Central memory CD8-positive, alpha-beta T cell (primary cell): ENCODE measurements around the gene MRPL24.

ENCODE experiments used
- ATAC-seq: fragments of 150-1000 bp; cut with Tn5 transposase; replicated peaks from 2 replicates; pipeline ENCODE4 v1.10.0; 2022; ENCODE audit warnings: mild to moderate bottlenecking, moderate FRiP score, moderate number of reproducible peaks; ENCODE audit not compliant: poor library complexity, severe bottlenecking; ENCODE audit errors: extremely low read depth
- DNase-seq, 2 donors: peaks; one replicate each; pipeline ENCODE4 v3.0.0; 2021; ENCODE audit warnings: low spot score in 2 of 2
- H3K27ac Mint-ChIP-seq: one replicate; pipeline ENCODE4 v1.8.0; 2022; ENCODE audit warnings: low read depth, mild to moderate bottlenecking, moderate library complexity, mixed read lengths
- H3K27me3 Mint-ChIP-seq: one replicate; pipeline ENCODE4 v1.8.0; 2022; ENCODE audit warnings: mixed read lengths
- H3K36me3 Mint-ChIP-seq: one replicate; pipeline ENCODE4 v1.8.0; 2022; ENCODE audit warnings: mild to moderate bottlenecking, moderate library complexity, mixed read lengths; ENCODE audit not compliant: insufficient read depth
- H3K4me1 Mint-ChIP-seq: one replicate; pipeline ENCODE4 v1.8.0; 2022; ENCODE audit warnings: mixed read lengths
- H3K4me3 Mint-ChIP-seq: one replicate; pipeline ENCODE4 v1.8.0; 2022; ENCODE audit warnings: mild to moderate bottlenecking, moderate library complexity, mixed read lengths
- H3K9me3 Mint-ChIP-seq: one replicate; pipeline ENCODE4 v1.8.0; 2022; ENCODE audit warnings: mixed read lengths

The MRPL24 gene

DNA sequence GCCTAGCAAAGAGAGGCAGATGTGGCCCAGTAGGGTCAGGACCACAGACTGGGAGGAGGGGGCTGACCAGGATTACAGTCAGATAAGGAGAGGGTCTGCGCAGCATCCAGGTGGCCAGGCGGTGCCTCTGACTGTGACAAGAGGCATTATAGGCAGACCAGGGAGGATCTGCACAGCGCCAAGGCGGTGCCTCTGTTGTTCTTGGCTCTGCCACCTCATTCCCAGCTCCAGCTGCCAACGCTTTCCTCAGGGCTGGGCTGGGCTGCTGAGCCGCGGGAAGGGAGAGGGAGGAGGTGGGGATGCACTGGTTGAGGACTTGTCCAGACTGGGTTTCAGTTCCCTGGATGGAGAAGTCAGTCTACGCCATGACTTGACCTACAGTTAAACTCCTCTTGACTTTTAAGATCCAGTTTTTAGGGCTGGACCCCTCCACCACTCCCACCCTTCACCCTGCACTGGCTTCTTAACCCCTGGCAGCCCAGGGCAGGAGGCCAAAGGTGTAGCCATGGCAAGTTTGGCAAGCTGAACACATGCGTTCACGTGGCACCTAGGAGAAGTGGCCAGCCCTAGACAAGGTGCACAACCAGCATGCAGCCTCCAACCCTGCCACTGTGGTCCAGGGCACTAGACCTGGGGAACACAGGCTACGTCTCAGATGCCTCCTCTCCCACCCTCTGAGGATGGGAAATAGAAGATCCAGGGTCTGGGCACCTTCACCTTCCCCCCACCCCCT lies 31.0 kb downstream of the MRPL24 start:
- H3K9me3 Mint-ChIP-seq, result no peaks in the 10 kb centered on the region
- peak overlapping the region; percentile 19 for H3K27ac Mint-ChIP-seq
- ATAC-seq, result no peak

DNA sequence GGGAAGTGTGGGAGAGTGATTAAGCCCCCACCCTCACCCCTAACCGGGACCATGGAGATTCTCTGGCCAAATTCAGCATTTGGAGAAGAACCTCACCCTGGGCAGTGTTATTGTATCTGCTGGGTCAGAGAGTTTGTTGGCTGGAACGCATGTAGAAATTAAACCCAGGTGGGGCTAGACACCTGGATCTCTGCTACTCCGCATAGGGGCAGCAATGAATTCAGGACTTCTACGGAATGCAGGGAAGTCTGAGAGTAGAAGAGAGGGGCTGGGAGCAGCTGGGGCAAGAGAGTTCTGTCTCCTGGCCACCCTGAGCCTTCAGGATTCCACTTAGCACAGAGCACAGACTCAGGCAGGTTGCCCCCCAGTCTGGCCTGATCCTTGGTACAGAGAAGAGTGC lies 31.9 kb downstream of the MRPL24 start:
- Mint-ChIP-seq H3K4me1 (peaks cover 28% of the 10 kb centered on the region), H3K9me3 (no peaks in the 10 kb centered on the region), H3K27ac (no peak overlapping the region), H3K27me3 (peaks cover 8% of the 10 kb centered on the region), H3K4me3 (no peak overlapping the region), H3K36me3 (peaks cover 17% of the 10 kb centered on the region)
- DNase-seq (no peak), ATAC-seq (no peak)

More for the DNA sequence above, 31.0 kb downstream of the MRPL24 start:
- Mint-ChIP-seq H3K27me3 (no peaks in the 10 kb centered on the region), H3K36me3 (peaks cover 19% of the 10 kb centered on the region), H3K4me1 (peaks cover 26% of the 10 kb centered on the region), H3K4me3 (no peak overlapping the region)
- DNase-seq, result no peak

DNA sequence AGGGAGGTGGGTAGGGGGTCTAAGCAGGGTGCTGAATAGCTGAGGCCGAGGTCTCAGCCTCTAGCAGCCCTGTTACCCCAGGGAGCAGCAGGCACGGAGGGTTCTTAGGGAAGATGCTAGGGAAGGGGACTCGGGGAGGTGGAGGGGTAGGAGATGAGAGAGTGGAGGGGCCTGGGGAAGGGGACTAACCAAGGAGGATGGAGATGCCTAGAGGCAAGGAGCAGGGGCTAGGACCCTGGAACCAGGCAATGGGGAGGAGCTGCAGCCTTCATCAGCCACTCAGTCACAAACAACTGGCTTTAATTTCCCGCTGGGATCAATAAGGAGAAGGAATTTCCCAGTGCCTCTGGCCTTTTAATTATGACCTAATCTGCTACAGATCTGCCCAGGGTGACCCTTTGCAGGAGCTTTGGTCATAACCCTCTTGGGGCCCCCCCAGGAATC lies 32.6 kb downstream of the MRPL24 start:
- Mint-ChIP-seq H3K27me3 (peaks cover 13% of the 10 kb centered on the region), H3K9me3 (no peaks in the 10 kb centered on the region), H3K4me3 (peak overlapping the region; percentile 92), H3K36me3 (peaks cover 17% of the 10 kb centered on the region), H3K27ac (no peak overlapping the region), H3K4me1 (peaks cover 28% of the 10 kb centered on the region)
- DNase-seq, result no peak
- ATAC-seq, result no peak

DNA sequence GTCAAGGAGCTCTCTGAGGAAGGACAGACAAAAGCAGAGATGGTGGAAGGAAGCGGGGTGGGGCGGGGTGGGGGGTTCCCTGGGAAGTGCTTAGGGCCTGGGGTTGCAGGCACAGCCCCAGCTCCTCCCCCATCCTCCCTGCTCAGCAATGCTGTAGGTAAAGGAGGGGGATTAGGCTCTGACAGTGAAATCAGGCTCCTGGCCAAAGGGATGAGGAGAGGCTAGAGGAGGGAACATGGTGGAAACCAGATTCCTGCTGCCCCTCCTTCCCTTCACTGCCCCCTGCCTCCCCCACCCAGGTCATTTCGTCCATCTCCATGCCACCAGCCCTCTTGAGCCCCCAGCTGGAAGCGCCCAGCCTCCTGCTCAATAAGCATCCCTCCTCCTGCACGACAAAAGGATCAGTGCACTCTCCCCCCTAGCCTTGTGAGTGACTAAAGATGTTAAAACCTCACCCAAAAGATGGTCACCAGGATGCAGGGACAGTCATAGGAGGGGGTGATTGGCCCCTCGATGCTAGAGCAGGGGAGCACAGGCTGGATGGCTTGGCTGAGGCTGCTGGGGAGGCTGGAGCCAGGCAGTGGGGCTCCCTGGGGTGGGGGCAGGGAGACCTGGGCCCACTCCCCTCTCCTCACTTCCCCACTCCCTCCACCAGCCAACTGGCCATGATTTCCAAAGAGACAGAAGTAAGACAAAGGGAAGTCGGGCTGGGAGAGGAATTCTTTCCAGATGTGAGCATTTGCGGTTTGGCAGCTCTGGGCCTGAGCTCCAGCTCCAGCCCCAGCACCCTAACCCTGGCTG lies 33.3 kb downstream of the MRPL24 start:
- peaks cover 17% of the 10 kb centered on the region for H3K36me3 Mint-ChIP-seq
- ATAC-seq (no peak), DNase-seq (no peak)
- peak overlapping the region; percentile 92 for H3K4me3 Mint-ChIP-seq
- no peaks in the 10 kb centered on the region for H3K9me3 Mint-ChIP-seq
- peaks cover 28% of the 10 kb centered on the region for H3K4me1 Mint-ChIP-seq
- no peak overlapping the region for H3K27ac Mint-ChIP-seq
- H3K27me3 Mint-ChIP-seq, result peaks cover 19% of the 10 kb centered on the region

DNA sequence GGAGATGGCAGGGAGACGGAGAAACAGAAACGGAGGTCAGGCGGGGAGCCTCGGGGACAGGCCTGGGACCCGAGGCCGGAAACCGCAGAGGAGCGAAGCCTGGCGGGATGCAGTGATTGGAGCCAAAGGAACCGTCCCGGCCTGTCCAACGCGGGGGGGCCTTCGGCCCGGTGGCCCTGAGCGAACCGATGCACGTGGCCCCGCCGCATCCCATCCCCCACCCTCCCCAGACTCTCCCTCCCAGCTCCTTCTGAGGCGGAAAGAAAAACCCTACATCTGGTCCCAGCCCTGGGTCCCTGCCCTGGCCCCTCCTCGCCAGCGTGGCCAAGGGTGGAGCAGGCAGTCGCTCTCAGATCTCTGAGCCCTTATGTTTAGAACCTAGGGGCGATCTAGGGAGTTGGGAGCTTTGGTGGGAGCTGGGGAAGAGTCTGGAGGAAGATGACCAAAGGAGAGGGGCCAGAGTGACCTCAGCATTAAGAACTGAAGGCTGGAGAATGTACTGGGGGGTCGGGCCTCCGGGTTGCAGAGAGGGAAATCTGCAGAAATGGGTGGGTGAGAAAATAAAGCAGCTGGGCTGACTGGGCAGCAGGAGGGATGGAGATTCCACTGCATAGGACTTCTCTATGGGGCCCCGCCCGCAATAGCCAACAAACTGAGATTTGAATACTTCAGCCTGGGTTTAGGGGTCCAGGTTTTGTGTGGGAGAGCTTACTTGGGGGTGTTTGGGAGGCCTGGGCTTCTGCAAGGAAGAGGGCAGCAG lies 34.1 kb downstream of the MRPL24 start:
- ATAC-seq, result no peak
- Mint-ChIP-seq H3K9me3 (no peaks in the 10 kb centered on the region), H3K36me3 (peaks cover 17% of the 10 kb centered on the region), H3K4me3 (peak overlapping the region; percentile 92), H3K27ac (peak overlapping the region; percentile 83), H3K4me1 (peaks cover 28% of the 10 kb centered on the region), H3K27me3 (peaks cover 19% of the 10 kb centered on the region)
- no peak for DNase-seq

DNA sequence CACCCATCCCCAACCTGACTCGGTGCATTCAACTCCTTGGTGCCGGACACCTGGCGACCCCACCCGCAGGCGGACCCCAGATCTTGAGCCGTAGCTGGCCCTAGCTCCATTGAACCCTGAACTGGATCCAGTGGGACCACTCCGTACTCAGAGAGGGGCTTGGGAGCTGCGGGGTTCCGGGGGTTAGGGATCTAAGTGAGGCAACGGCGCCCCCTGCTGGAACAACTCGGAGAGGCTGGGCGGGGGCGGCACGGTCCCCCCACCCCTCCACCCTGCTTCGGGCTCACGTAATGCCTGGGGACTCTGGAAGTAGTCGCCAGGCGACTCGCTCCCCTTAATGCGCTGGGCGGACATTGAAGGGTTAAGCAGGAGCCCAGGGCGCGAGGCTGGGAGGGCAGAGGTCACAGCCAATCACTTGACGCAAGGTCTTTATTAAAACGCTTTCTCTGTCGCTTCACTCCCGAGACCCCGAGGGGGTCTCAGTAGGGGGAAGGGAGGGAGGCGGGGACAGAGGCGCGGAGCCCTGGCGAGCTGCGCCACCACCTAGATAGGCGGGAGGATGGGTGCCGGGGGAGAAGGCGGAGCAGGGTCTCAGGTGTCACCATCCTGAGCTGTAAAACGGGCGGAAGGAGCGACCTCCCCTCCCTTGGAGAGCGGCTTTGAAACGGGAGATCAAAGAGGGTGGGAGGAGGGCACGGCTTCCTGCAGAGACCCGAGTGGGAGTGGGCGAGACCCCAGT lies 34.8 kb downstream of the MRPL24 start:
- H3K27me3 Mint-ChIP-seq, result peaks cover 24% of the 10 kb centered on the region
- H3K27ac Mint-ChIP-seq, result peak overlapping the region; percentile 83

DNA sequence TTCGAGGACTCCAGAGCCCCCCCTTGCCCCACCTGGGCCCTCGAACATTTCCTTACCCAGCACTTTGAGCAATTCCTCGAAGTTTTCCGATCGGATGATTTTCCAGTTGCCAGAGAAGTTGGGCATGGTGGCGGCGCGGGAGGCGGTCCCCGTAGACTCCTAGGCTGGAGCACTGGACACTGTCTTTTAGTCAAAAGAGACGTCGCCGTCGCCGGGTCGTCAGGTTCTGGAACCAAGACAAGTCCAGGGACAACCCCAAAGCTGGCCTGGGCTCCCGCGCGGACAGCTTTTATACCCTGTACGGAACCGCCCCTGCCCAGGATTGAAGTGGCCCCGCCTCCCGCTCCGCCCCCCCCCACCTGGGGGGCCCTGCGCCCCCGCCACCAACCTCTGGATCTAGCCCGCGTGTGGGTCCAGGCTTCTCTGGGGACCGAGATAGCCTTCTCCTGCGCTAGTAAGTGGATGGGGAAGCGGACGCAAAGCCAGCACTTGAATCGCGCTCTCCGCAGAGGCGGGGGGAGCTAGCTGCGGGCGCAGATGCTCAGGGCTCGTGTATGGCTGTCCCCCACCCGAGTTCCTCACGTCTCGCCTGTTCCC lies 35.5 kb downstream of the MRPL24 start, which contains the start of gene CRABP2:
TSS of gene CRABP2 (minus strand) at position 263 of the 597 bp plus-strand sequence. CDS start at position 126, 137 bp downstream.
- Mint-ChIP-seq H3K27ac (peak within 1 kb of the TSS; percentile 83), H3K9me3 (no peaks in the 10 kb centered on the region), H3K4me3 (peak within 1 kb of the TSS; percentile 92), H3K36me3 (peaks cover 21% of the 10 kb centered on the region), H3K27me3 (peaks cover 31% of the 10 kb centered on the region), H3K4me1 (peaks cover 28% of the 10 kb centered on the region)
- no peak for DNase-seq
- ATAC-seq, result peak; percentile 55

More for the DNA sequence above, 34.8 kb downstream of the MRPL24 start:
- Mint-ChIP-seq H3K4me1 (peaks cover 28% of the 10 kb centered on the region), H3K4me3 (peak overlapping the region; percentile 92), H3K9me3 (no peaks in the 10 kb centered on the region), H3K36me3 (peaks cover 19% of the 10 kb centered on the region)
- ATAC-seq (peak; percentile 62), DNase-seq (peak; percentile 56 to 64)

DNA sequence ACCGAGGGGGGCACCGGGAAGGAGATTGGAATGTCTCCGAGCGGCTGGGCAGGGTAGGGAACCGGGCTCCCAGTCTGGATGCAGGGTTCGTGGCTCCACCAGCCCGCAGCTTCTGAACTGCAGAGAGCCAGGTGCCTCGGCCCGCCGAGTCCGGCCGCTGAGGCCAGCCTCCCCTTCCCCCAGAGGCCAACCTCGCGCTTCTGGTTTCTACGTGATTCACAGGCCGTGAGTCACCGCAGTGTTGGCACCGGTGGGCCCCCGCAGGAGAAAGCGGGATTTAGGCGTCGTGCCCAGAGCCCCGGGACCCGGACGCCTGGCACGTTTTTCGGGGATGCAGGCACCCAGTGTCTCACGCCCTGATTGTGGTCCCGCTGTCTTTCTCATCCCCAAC lies 36.0 kb downstream of the MRPL24 start:
- H3K36me3 Mint-ChIP-seq, result peaks cover 21% of the 10 kb centered on the region
- H3K27ac Mint-ChIP-seq, result no peak overlapping the region
- DNase-seq, result no peak
- H3K9me3 Mint-ChIP-seq, result no peaks in the 10 kb centered on the region
- peak overlapping the region; percentile 92 for H3K4me3 Mint-ChIP-seq
- H3K4me1 Mint-ChIP-seq, result peaks cover 28% of the 10 kb centered on the region
- peaks cover 35% of the 10 kb centered on the region for H3K27me3 Mint-ChIP-seq
- ATAC-seq, result no peak

DNA sequence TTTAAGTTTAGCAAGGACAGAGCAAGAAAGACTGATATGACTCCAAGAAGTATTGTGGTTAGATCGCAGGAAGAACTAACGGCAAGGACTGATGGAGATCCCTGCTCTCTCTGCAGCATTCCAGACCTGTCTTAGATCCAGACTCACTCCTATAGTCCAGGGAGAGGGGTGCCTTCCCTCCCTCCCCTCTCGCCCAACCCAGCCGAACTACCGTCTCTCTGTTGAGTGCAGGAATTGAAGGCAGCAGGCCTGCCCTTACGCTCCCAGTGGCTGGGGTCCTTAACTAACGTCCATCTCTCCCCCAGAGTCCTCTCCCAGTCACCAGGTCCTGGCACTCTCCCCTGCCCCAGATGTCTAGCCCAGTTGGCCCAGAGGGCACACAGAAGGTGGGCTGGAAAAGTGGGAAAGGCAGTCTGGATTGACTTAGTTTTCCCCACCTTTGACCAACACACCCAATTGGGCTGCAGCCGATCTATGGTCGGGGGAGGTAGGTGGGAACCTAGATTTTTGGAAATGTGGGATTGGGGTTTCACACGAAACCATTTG lies 36.6 kb downstream of the MRPL24 start:
- Mint-ChIP-seq H3K27ac (no peak overlapping the region), H3K27me3 (peaks cover 41% of the 10 kb centered on the region), H3K36me3 (peaks cover 19% of the 10 kb centered on the region), H3K4me1 (peaks cover 28% of the 10 kb centered on the region), H3K4me3 (peak overlapping the region; percentile 92), H3K9me3 (no peaks in the 10 kb centered on the region)
- ATAC-seq (no peak), DNase-seq (no peak)

DNA sequence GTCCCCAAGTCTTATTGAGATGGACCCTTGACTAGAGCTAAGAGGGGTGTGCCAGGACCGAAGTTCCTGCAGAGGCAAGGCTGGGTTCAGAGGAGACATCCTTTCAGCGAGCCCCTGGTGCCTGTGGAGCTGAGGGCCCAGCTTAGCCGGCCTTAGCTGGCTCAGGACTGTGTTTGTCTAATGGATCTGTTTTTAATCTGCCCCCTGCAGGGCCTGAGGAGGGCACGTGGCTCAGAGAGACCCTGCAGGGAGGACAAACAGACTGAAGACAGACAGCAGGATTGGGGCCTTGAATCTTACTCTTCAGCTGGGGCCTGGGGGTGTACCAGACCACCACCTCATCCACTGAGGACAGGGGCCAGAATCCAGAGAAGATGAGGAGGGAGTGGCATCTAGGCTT lies 37.1 kb downstream of the MRPL24 start:
- ATAC-seq (no peak), DNase-seq (no peak)
- peak overlapping the region; percentile 92 for H3K4me3 Mint-ChIP-seq
- H3K36me3 Mint-ChIP-seq, result peaks cover 17% of the 10 kb centered on the region
- H3K9me3 Mint-ChIP-seq, result no peaks in the 10 kb centered on the region
- no peak overlapping the region for H3K27ac Mint-ChIP-seq
- peaks cover 46% of the 10 kb centered on the region for H3K27me3 Mint-ChIP-seq
- peaks cover 28% of the 10 kb centered on the region for H3K4me1 Mint-ChIP-seq

DNA sequence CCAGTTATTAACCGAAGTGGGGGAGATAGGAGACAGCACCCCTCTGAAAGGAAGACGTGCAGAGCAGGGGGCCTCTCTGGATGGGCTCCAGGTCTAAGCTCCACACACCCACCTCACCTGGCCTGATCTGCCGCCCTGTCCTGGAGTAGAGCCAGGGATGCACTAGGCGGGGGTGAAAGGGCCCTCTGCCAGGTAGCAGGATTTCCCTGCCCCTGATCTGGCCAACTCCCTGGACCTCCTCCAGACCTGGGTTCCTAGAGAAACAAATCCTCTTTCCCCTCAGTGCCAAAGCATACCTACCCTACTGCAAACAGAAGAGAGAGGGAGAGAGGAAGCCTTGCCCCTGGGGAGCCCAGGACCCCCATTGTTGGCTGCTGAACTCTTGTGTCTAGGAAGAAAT lies 37.6 kb downstream of the MRPL24 start:
- H3K4me1 Mint-ChIP-seq, result peaks cover 28% of the 10 kb centered on the region

More for the DNA sequence above, 37.6 kb downstream of the MRPL24 start:
- DNase-seq (no peak), ATAC-seq (no peak)
- H3K4me3 Mint-ChIP-seq, result no peak overlapping the region
- peaks cover 17% of the 10 kb centered on the region for H3K36me3 Mint-ChIP-seq
- H3K27ac Mint-ChIP-seq, result no peak overlapping the region
- H3K27me3 Mint-ChIP-seq, result peaks cover 51% of the 10 kb centered on the region
- H3K9me3 Mint-ChIP-seq, result no peaks in the 10 kb centered on the region
